ENCODE results near the gene CFAP210.

GRCh38 chr2:169690958-169691357 lies 3.2 kb downstream of the CFAP210 start:
- TF ChIP-seq CTCF (IDR thresholded peaks at IDR 0.05), result no peak
- TF ChIP-seq EP300 (IDR thresholded peaks at IDR 0.05), result no peak
- TF ChIP-seq POLR2A (IDR thresholded peaks at IDR 0.05), result no peak
- TF ChIP-seq POLR2AphosphoS5 (IDR thresholded peaks at IDR 0.05), result no peak

Measured in suprapubic skin (tissue), 4 donors.